ENCODE measurements around the gene FAM111B. TPM values are rescaled to one million over a fixed set of nuclear protein-coding genes. Genes with fewer than 3 reads are reported as not detected.
"Not testable (repeated sequence)": the region's sequence is repeated elsewhere in the genome, so short reads cannot be mapped to it uniquely, and the experiment has no call there.

FAM111B gene
- total and polyA plus RNA-seq, 10 donors, result 1.1 to 5.8 (median 3.2) TPM

GRCh38 chr11:59078435-59078834 is 28.6 kb upstream of the FAM111B start:
- no peak for TF ChIP-seq CTCF (IDR thresholded peaks at IDR 0.05 in 8 of 11, conservative IDR thresholded peaks at IDR 0.05 in 3 of 11)
- TF ChIP-seq POLR2A (IDR thresholded peaks at IDR 0.05), result no peak
- no peak for TF ChIP-seq POLR2AphosphoS5 (IDR thresholded peaks at IDR 0.05)
- no peak for DNase-seq
- peak overlapping the region in 7 of 8 donors; percentile 10 to 82 (median 60) for H3K27ac ChIP-seq
- 28 to 44% (median 34%) methylated on average over 2 of the region's 2 CpGs for WGBS, 5 donors
- peaks cover 0 to 14% (median 0%) of the 10 kb centered on the region in 7 donors for H3K27me3 ChIP-seq (replicated peaks in 1 of 7)
- no peak overlapping the region for H3K4me3 ChIP-seq
- H3K36me3 ChIP-seq, result no peaks in the 10 kb centered on the region
- intact Hi-C loops (cut with DNase I; ENCODE audit: low total_unique reads), result no loop called here
- H3K9me3 ChIP-seq, result peaks cover 0 to 10% (median 5%) of the 10 kb centered on the region in 8 donors
- H3K4me1 ChIP-seq, result peaks cover 0 to 29% (median 6%) of the 10 kb centered on the region in 6 donors

GRCh38 chr11:59079086-59079485 is 28.0 kb upstream of the FAM111B start:
- H3K27me3 ChIP-seq (replicated peaks in 1 of 7), result peaks cover 0 to 14% (median 0%) of the 10 kb centered on the region in 7 donors
- 76 to 92% (median 84%) methylated on average over 1 of the region's 1 CpG for WGBS, 5 donors

GRCh38 chr11:59080421-59080820 is 26.6 kb upstream of the FAM111B start:
- intact Hi-C loops (cut with DNase I; ENCODE audit: low total_unique reads); H3K9me3 ChIP-seq; H3K36me3 ChIP-seq; H3K4me3 ChIP-seq; DNase-seq; H3K27ac ChIP-seq: not testable (repeated sequence)
- 87 to 100% (median 93%) methylated on average over 1 to 2 of the region's 2 CpGs for WGBS, 5 donors
- Histone ChIP-seq H3K4me1 (peaks cover 0 to 29% (median 6%) of the 10 kb centered on the region in 6 donors), H3K27me3 (replicated peaks in 1 of 7) (peaks cover 0 to 14% (median 0%) of the 10 kb centered on the region in 7 donors)

More at GRCh38 chr11:59079086-59079485, 28.0 kb upstream of the FAM111B start:
- TF ChIP-seq POLR2A (IDR thresholded peaks at IDR 0.05) (no peak), CTCF (IDR thresholded peaks at IDR 0.05 in 8 of 11, conservative IDR thresholded peaks at IDR 0.05 in 3 of 11) (no peak), POLR2AphosphoS5 (IDR thresholded peaks at IDR 0.05) (no peak)
- no peak for DNase-seq
- H3K4me3 ChIP-seq, result no peak overlapping the region
- H3K4me1 ChIP-seq, result peaks cover 0 to 29% (median 6%) of the 10 kb centered on the region in 6 donors
- intact Hi-C loops (cut with DNase I; ENCODE audit: low total_unique reads), result no loop called here
- H3K9me3 ChIP-seq, result peaks cover 0 to 4% (median under 1%) of the 10 kb centered on the region in 8 donors
- no peaks in the 10 kb centered on the region for H3K36me3 ChIP-seq
- peak overlapping the region in 7 of 8 donors; percentile 10 to 82 (median 60) for H3K27ac ChIP-seq

GRCh38 chr11:59081430-59082020 is 25.5 kb upstream of the FAM111B start:
- H3K9me3 ChIP-seq; intact Hi-C loops (cut with DNase I; ENCODE audit: low total_unique reads): not testable (repeated sequence)
- 54 to 72% (median 71%) methylated on average over 4 of the region's 4 CpGs for WGBS, 5 donors

DNA sequence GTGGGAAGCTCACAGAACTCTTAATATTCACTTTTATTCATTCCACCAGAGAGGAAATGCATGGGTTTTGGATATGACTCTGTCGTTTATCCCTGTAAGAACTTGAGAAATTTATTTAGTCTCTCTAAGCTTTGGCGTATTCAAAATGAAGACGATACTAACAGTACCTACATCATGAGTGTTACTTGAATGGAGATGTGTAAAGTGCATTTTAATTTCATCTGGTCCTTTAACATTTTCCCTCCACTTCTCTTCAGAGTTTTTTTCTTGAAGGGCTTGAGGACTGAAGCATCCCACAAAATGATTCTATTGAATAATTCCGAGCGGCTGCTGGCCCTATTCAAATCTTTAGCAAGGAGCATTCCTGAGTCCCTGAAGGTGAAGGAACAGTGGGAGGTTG is 21.0 kb upstream of the FAM111B start, which contains the start of gene GLYATL1B:
Gene GLYATL1B, plus strand, starts transcription at position 301 of the 400 bp plus-strand sequence. Its CDS starts 0 bp downstream, at position 301.
- intact Hi-C loops (cut with DNase I; ENCODE audit: low total_unique reads); H3K27me3 ChIP-seq (replicated peaks in 1 of 7): not testable (repeated sequence)

More at GRCh38 chr11:59081430-59082020, 25.5 kb upstream of the FAM111B start:
- H3K36me3 ChIP-seq; H3K27ac ChIP-seq; H3K4me3 ChIP-seq; DNase-seq; H3K27me3 ChIP-seq (replicated peaks in 1 of 7): not testable (repeated sequence)
- H3K4me1 ChIP-seq, result peaks cover 0 to 29% (median 6%) of the 10 kb centered on the region in 6 donors

More for the DNA sequence above, 21.0 kb upstream of the FAM111B start, which contains the start of gene GLYATL1B:
- not testable (repeated sequence) for H3K36me3 ChIP-seq, H3K9me3 ChIP-seq, DNase-seq, H3K27ac ChIP-seq, H3K4me3 ChIP-seq, H3K4me1 ChIP-seq
- 75 to 94% (median 88%) methylated on average over 5 of the region's 5 CpGs for WGBS, 5 donors

Data from spleen (tissue), 11 donors.